Heart left ventricle (tissue), 16 donors: ENCODE data around the gene INPP5D. TPM values are rescaled to one million over a fixed set of nuclear protein-coding genes. Genes with fewer than 3 reads are reported as not detected.

Experiments
- ATAC-seq, 4 donors: fragments of 200-7000 bp; cut with Tn5 transposase; one replicate each; pipeline ENCODE4 v1.9.1; 2020 to 2022; ENCODE audit warnings: moderate library complexity in 4 of 4, mild to moderate bottlenecking in 3 of 4, moderate number of reproducible peaks in 1 of 4
- DNase-seq, 5 donors: peaks; one replicate each; pipeline ENCODE4 v3.0.0-alpha.2; 2020
- H3K27ac ChIP-seq, 12 donors: fragments of 200-600 bp; sonication (generic) in 4 of 12; one replicate each; pipeline versions ENCODE4 v1.5.0 to v1.8.0; 2016 to 2022; ENCODE audit warnings: mild to moderate bottlenecking in 2 of 12
- H3K27me3 ChIP-seq, 9 donors: fragments of 200-600 bp; sonication (generic) in 2 of 9; one replicate each; pipeline versions ENCODE4 v1.5.1 to v1.8.0; 2016 to 2022; ENCODE audit warnings: mild to moderate bottlenecking in 3 of 9
- H3K36me3 ChIP-seq, 9 donors: fragments of 200-600 bp; sonication (generic) in 2 of 9; one replicate each; pipeline versions ENCODE4 v1.5.0 to v1.8.0; 2018 to 2022; ENCODE audit warnings: mild to moderate bottlenecking in 2 of 9
- H3K4me1 ChIP-seq, 12 donors: fragments of 200-600 bp; sonication (generic) in 4 of 12; one replicate each; pipeline versions ENCODE4 v1.5.0 to v1.8.0; 2016 to 2022; ENCODE audit warnings: mild to moderate bottlenecking in 3 of 12
- H3K4me3 ChIP-seq, 12 donors: fragments of 200-600 bp; sonication (generic) in 4 of 12; one replicate each; pipeline versions ENCODE4 v1.5.0 to v1.8.0; 2017 to 2022; ENCODE audit warnings: mild to moderate bottlenecking in 9 of 12, moderate library complexity in 4 of 12
- H3K9me3 ChIP-seq, 12 donors: fragments of 200-600 bp; sonication (generic) in 4 of 12; one replicate each; pipeline versions ENCODE4 v1.5.0 to v1.8.0; 2016 to 2022; ENCODE audit warnings: mild to moderate bottlenecking in 1 of 12
- CTCF ChIP-seq, 12 donors: fragments of 200-600 bp; sonication (generic) in 4 of 12; IDR thresholded peaks; one replicate each; pipeline versions ENCODE4 v1.5.0 to v1.8.0; 2018 to 2022; ENCODE audit warnings: antibody characterized with exemption in 12 of 12, mild to moderate bottlenecking in 5 of 12
- POLR2A ChIP-seq, 2 donors: fragments of 450-650 bp; IDR thresholded peaks; one replicate each; pipeline ENCODE4 v1.6.1; 2017; ENCODE audit warnings: antibody characterized with exemption in 2 of 2, mild to moderate bottlenecking in 2 of 2, moderate library complexity in 2 of 2
- WGBS, 4 donors: extraction: QIAGEN DNeasy Blood & Tissue Kit in 2 of 4; methylation state at CpG; one replicate each; pipeline versions ENCODE4 v1.1.5 to v1.1.7; 2013 to 2018; 5-methylcytosine and 5-hydroxymethylcytosine counted together
- intact Hi-C, 10 donors: fragments of 100-400 bp; cut with DNase I; formaldehyde crosslinking; loops; one replicate each; pipeline versions ENCODE4 v1.11.1 to v1.14.2; 2022
- polyA plus RNA-seq, 2 donors: library from polyadenylated mRNA; stranded (reverse); fragments of 200-250 nt; gene quantifications; one replicate each; pipeline ENCODE4 v1.2.3, GENCODE V29; 2013
- total RNA-seq, 9 donors: library from RNA; depleted of rRNA in 2 of 9; stranded (reverse); fragments of >200 nt in 2 of 9; fragmentation: NEBNext Ultra II Directional in 3 of 9; extraction: Animal tissue kit (Norgen Biotek cat#: 25700) in 3 of 9; gene quantifications; one replicate each; pipeline versions ENCODE4 v1.1.0 to v1.2.4, GENCODE V29; 2016 to 2023
- donor health status: ischemic (EF 13 %, LVEDD 7.1; RV severe dilation, severe dysfunction).
- donor health status: healthy with polysubstance abuse.
- donor health status: DM: no; HTN: yes; CAD: no.
- donor health status: DM: no; HTN: no; CAD: no.
- donor health status: ischemic (EF 25% LVEDD 6.9; RV normal size, moderate dysfunction).
- donor health status: ischemic (EF 25% LVEDD 5.7; RV mildly dilated, moderate dysfunction).
- donor health status: healthy.
- donor health status: DM: yes; HTN: yes; CAD: no.
- donor health status: ischemic (EF 35%, LVEDD 5.7; RV mildly dilated, moderate dysfunction).
- donor health status: nonischemic (EF 11% LVEDD 7.7; RV severe dilation, severe dysfunction).
- donor health status: DM: yes; HTN: yes; CAD: no.
- donor health status: PGD.
- donor health status: ischemic (EF 29% LVEDD 5.4; RV normal size, mild dysfunction).
- donor health status: nonischemic (EF 23%, LVEDD 6.1; RV moderate dilation, normal function).

The INPP5D gene
- total and polyA plus RNA-seq, 11 donors = 2.8 to 29.1 (median 4.9) TPM

GRCh38 chr2:233011702-233012131, 48.4 kb upstream of the INPP5D start:
- H3K4me1 ChIP-seq = peaks cover 0 to 7% (median 0%) of the 10 kb centered on the region in 12 donors
- H3K36me3 ChIP-seq = no peaks in the 10 kb centered on the region
- no peak overlapping the region for H3K27ac ChIP-seq
- DNase-seq (no peak), ATAC-seq (no peak)
- no peaks in the 10 kb centered on the region for H3K9me3 ChIP-seq
- intact Hi-C loops = loop anchor here in 1 of 10 donors (10.0 kb wide), 1 partner anchor 147 kb away; no protein-coding TSS in a partner anchor
- no peak for TF ChIP-seq CTCF (IDR thresholded peaks at IDR 0.05)
- TF ChIP-seq POLR2A (IDR thresholded peaks at IDR 0.05) = no peak
- no peak overlapping the region for H3K4me3 ChIP-seq
- H3K27me3 ChIP-seq = no peaks in the 10 kb centered on the region
- 71 to 76% (median 73%) methylated on average over 1 of the region's 1 CpG for WGBS, 4 donors

GRCh38 chr2:233012301-233012971, 47.7 kb upstream of the INPP5D start:
- Histone ChIP-seq H3K27ac (no peak overlapping the region), H3K9me3 (peaks cover 0 to 7% (median 0%) of the 10 kb centered on the region in 12 donors), H3K4me3 (no peak overlapping the region), H3K27me3 (no peaks in the 10 kb centered on the region), H3K36me3 (no peaks in the 10 kb centered on the region), H3K4me1 (peaks cover 0 to 7% (median 0%) of the 10 kb centered on the region in 12 donors)
- TF ChIP-seq POLR2A (IDR thresholded peaks at IDR 0.05) (no peak), CTCF (IDR thresholded peaks at IDR 0.05) (no peak)
- DNase-seq (no peak), ATAC-seq (peak in 1 of 4 donors; percentile 32)
- WGBS, 4 donors = 50 to 72% (median 63%) methylated on average over 12 of the region's 12 CpGs
- intact Hi-C loops = loop anchor here in 1 of 10 donors (10.0 kb wide), 1 partner anchor 148 kb away; no protein-coding TSS in a partner anchor

- Histone ChIP-seq H3K27ac (no peak within 1 kb of the TSS), H3K4me3 (no peak within 1 kb of the TSS), H3K36me3 (no peaks in the 10 kb centered on the region), H3K27me3 (no peaks in the 10 kb centered on the region), H3K4me1 (peaks cover 0 to 7% (median 0%) of the 10 kb centered on the region in 12 donors), H3K9me3 (peaks cover 0 to 13% (median 0%) of the 10 kb centered on the region in 12 donors)
- TF ChIP-seq POLR2A (IDR thresholded peaks at IDR 0.05) = no peak
- TF ChIP-seq CTCF (IDR thresholded peaks at IDR 0.05) = no peak
- intact Hi-C loops = loop anchor here in 1 of 10 donors (10.0 kb wide), 1 partner anchor 148 kb away; no protein-coding TSS in a partner anchor
- WGBS, 4 donors = 87 to 92% (median 89%) methylated on average over 9 to 12 of the region's 12 CpGs
- DNase-seq (no peak), ATAC-seq (peak in 2 of 4 donors; percentile 20 to 22)
These were observed 47.1 kb upstream of the INPP5D start, which contains the start of gene NGEF for GRCh38 chr2:233013027-233013461. NGEF (minus strand) TSS chr2:233013256; CDS start chr2:232974890, 38,366 bp downstream.

- DNase-seq = no peak
- Histone ChIP-seq H3K9me3 (peaks cover 0 to 19% (median 3%) of the 10 kb centered on the region in 12 donors), H3K4me1 (peaks cover 0 to 7% (median 0%) of the 10 kb centered on the region in 12 donors), H3K4me3 (no peak overlapping the region), H3K36me3 (no peaks in the 10 kb centered on the region), H3K27ac (no peak overlapping the region), H3K27me3 (no peaks in the 10 kb centered on the region)
- ATAC-seq = no peak
- no peak for TF ChIP-seq CTCF (IDR thresholded peaks at IDR 0.05)
- no peak for TF ChIP-seq POLR2A (IDR thresholded peaks at IDR 0.05)
- intact Hi-C loops = loop anchor here in 1 of 10 donors (10.0 kb wide), 1 partner anchor 149 kb away; no protein-coding TSS in a partner anchor
- WGBS, 4 donors = 93 to 100% (median 95%) methylated on average over 1 of the region's 1 CpG
These were observed 46.5 kb upstream of the INPP5D start for GRCh38 chr2:233013650-233014049.
